GM19468 (cell line): Measurements from ENCODE around the gene SLCO3A1.

Experiments used
- ATAC-seq: cut with Tn5 transposase; IDR thresholded peaks from one replicate; pipeline ENCODE4 v1.9.1; 2021; ENCODE audit warnings: mild to moderate bottlenecking, moderate library complexity, moderate number of reproducible peaks; ENCODE audit not compliant: unreplicated experiment; ENCODE audit errors: extremely low read depth

Gene SLCO3A1

GRCh38 chr15:92078270-92078669 lies 224.8 kb downstream of the SLCO3A1 start:
- no peak for ATAC-seq

- no peak for ATAC-seq
These were observed 225.5 kb downstream of the SLCO3A1 start for GRCh38 chr15:92079047-92079446.

GRCh38 chr15:92079647-92080255 lies 226.2 kb downstream of the SLCO3A1 start:
- ATAC-seq = no peak

GRCh38 chr15:92082006-92082843 lies 228.7 kb downstream of the SLCO3A1 start:
- no peak for ATAC-seq

- no peak for ATAC-seq
These were observed 229.7 kb downstream of the SLCO3A1 start for GRCh38 chr15:92083190-92083589.

- no peak for ATAC-seq
These were observed 233.7 kb downstream of the SLCO3A1 start for GRCh38 chr15:92087211-92087610.

- ATAC-seq = no peak
These were observed 237.7 kb downstream of the SLCO3A1 start for GRCh38 chr15:92091155-92091734.

- ATAC-seq = no peak
These were observed 239.0 kb downstream of the SLCO3A1 start for GRCh38 chr15:92092289-92093105.

- ATAC-seq = no peak
These were observed 242.2 kb downstream of the SLCO3A1 start for GRCh38 chr15:92095693-92096092.

- no peak for ATAC-seq
These were observed 244.1 kb downstream of the SLCO3A1 start for GRCh38 chr15:92097474-92098178.

- ATAC-seq = no peak
These were observed 245.4 kb downstream of the SLCO3A1 start for GRCh38 chr15:92098869-92099268.

- ATAC-seq = no peak
These were observed 246.8 kb downstream of the SLCO3A1 start for GRCh38 chr15:92100301-92100700.

- no peak for ATAC-seq
These were observed 247.2 kb downstream of the SLCO3A1 start for GRCh38 chr15:92100751-92101150.

GRCh38 chr15:92101708-92102394 lies 248.3 kb downstream of the SLCO3A1 start:
- no peak for ATAC-seq

GRCh38 chr15:92102395-92102755 lies 248.9 kb downstream of the SLCO3A1 start:
- no peak for ATAC-seq

GRCh38 chr15:92104072-92104471 lies 250.6 kb downstream of the SLCO3A1 start:
- no peak for ATAC-seq

GRCh38 chr15:92105611-92106010 lies 252.1 kb downstream of the SLCO3A1 start:
- ATAC-seq = no peak

- ATAC-seq = no peak
These were observed 254.0 kb downstream of the SLCO3A1 start for GRCh38 chr15:92107510-92107909.

GRCh38 chr15:92109191-92109873 lies 255.8 kb downstream of the SLCO3A1 start:
- ATAC-seq = no peak
